ENCODE results near the gene BSDC1. TPM values are rescaled to one million over a fixed set of nuclear protein-coding genes. Genes with fewer than 3 reads are reported as not detected.

Gene BSDC1
- total and polyA plus RNA-seq, 2 experiments from 2014 or later = 22.7 to 50.7 TPM

GRCh38 chr1:32431736-32432400 is 37.6 kb upstream of the BSDC1 start (continued):
- TF ChIP-seq ZNF462 (CRISPR knock-in tag; IDR thresholded peaks at IDR 0.05) = no peak
- TF ChIP-seq STAT1 (IDR thresholded peaks at IDR 0.05; ENCODE audit: unreplicated experiment) = no peak
- no peak for TF ChIP-seq ETS1 (IDR thresholded peaks at IDR 0.05)
- TF ChIP-seq CTCF (conservative IDR thresholded peaks at IDR 0.05; ENCODE audit: low read depth in 2 of 2) = no peak
- TF ChIP-seq, protein P1, sequence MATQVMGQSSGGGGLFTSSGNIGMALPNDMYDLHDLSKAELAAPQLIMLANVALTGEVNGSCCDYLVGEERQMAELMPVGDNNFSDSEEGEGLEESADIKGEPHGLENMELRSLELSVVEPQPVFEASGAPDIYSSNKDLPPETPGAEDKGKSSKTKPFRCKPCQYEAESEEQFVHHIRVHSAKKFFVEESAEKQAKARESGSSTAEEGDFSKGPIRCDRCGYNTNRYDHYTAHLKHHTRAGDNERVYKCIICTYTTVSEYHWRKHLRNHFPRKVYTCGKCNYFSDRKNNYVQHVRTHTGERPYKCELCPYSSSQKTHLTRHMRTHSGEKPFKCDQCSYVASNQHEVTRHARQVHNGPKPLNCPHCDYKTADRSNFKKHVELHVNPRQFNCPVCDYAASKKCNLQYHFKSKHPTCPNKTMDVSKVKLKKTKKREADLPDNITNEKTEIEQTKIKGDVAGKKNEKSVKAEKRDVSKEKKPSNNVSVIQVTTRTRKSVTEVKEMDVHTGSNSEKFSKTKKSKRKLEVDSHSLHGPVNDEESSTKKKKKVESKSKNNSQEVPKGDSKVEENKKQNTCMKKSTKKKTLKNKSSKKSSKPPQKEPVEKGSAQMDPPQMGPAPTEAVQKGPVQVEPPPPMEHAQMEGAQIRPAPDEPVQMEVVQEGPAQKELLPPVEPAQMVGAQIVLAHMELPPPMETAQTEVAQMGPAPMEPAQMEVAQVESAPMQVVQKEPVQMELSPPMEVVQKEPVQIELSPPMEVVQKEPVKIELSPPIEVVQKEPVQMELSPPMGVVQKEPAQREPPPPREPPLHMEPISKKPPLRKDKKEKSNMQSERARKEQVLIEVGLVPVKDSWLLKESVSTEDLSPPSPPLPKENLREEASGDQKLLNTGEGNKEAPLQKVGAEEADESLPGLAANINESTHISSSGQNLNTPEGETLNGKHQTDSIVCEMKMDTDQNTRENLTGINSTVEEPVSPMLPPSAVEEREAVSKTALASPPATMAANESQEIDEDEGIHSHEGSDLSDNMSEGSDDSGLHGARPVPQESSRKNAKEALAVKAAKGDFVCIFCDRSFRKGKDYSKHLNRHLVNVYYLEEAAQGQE (IDR thresholded peaks at IDR 0.05; ENCODE audit: unreplicated experiment) = no peak
- no peak for TF ChIP-seq JUNB (IDR thresholded peaks at IDR 0.05; ENCODE audit: unreplicated experiment)
- TF ChIP-seq ZNF114 (CRISPR knock-in tag; IDR thresholded peaks at IDR 0.05) = no peak
- TF ChIP-seq EZH2phosphoT487 (IDR thresholded peaks at IDR 0.05; ENCODE audit: unreplicated experiment) = no peak
- no peak for TF ChIP-seq EZH2 (IDR thresholded peaks at IDR 0.05; ENCODE audit: low read depth, unreplicated experiment)

All from GM23338 (cell line).